ENCODE results near the gene ITSN2.

DNA sequence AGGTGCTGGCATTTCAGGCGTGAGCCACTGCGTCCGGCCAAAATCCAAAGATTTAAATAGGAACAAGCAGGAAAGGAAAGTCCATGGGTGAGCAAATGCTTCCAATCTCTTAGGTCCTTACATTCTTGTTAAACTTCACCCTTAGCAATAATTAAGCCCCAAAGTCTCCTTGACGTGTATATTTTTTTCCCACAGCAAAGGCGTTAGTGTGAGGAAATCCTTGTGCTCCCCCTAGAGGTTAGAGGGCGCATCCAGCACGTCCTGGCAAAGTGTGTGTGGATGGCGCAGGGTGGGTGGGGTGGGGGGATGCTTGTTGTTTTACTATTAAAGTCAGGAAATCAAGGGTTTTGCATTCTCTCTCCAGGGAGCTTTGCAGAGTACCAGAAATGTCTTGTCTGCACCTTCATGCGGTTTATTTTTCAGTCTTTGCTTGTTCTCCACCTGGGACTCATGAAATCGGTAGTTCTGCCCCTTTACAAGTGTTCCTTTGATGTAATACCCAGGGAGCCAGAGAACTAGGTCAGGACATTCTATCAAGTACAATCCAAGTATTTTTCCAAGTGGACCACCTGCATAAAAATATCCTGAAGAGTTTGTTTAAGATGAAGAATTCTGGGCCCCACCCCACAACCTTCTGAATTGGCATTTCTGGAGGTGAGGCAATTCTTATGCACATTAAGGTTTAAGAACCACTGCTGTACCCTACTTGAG lies 22.2 kb upstream of the ITSN2 start:
- TF ChIP-seq POLR2A (IDR thresholded peaks at IDR 0.05) (no peak), POLR2AphosphoS5 (IDR thresholded peaks at IDR 0.05) (peak; percentile 25)
- TF ChIP-seq, protein P1, sequence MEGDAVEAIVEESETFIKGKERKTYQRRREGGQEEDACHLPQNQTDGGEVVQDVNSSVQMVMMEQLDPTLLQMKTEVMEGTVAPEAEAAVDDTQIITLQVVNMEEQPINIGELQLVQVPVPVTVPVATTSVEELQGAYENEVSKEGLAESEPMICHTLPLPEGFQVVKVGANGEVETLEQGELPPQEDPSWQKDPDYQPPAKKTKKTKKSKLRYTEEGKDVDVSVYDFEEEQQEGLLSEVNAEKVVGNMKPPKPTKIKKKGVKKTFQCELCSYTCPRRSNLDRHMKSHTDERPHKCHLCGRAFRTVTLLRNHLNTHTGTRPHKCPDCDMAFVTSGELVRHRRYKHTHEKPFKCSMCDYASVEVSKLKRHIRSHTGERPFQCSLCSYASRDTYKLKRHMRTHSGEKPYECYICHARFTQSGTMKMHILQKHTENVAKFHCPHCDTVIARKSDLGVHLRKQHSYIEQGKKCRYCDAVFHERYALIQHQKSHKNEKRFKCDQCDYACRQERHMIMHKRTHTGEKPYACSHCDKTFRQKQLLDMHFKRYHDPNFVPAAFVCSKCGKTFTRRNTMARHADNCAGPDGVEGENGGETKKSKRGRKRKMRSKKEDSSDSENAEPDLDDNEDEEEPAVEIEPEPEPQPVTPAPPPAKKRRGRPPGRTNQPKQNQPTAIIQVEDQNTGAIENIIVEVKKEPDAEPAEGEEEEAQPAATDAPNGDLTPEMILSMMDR (IDR thresholded peaks at IDR 0.05), result peak; percentile 46 to 70 (median 52)
